Left lung (tissue), 10 donors: ENCODE results near the gene SIVA1. TPM values are rescaled to one million over a fixed set of nuclear protein-coding genes. Genes with fewer than 3 reads are reported as not detected.

Source experiments
- ATAC-seq: fragments of 200-7000 bp; cut with Tn5 transposase; one replicate; pipeline ENCODE4 v1.9.1; 2020; ENCODE audit warnings: moderate library complexity
- DNase-seq, 4 donors: peaks; one replicate each; pipeline ENCODE4 v3.0.0-alpha.2; 2013 to 2020
- H3K27ac ChIP-seq, 2 donors: fragments of 200-600 bp; sonication (generic) in 1 of 2; one replicate each; pipeline versions ENCODE4 v1.5.0 to v1.8.0; 2020 to 2021
- H3K27me3 ChIP-seq, 2 donors: fragments of 200-600 bp; sonication (generic) in 1 of 2; one replicate each; pipeline versions ENCODE4 v1.5.0 to v1.8.0; 2020 to 2021
- H3K36me3 ChIP-seq, 2 donors: fragments of 200-600 bp; sonication (generic) in 1 of 2; one replicate each; pipeline versions ENCODE4 v1.5.0 to v1.8.0; 2020 to 2021
- H3K4me1 ChIP-seq, 2 donors: fragments of 200-600 bp; one replicate each; pipeline ENCODE4 v1.8.0; 2021
- H3K4me3 ChIP-seq, 2 donors: fragments of 200-600 bp; sonication (generic) in 1 of 2; one replicate each; pipeline versions ENCODE4 v1.5.0 to v1.8.0; 2020 to 2021; ENCODE audit warnings: mild to moderate bottlenecking in 1 of 2
- H3K9me3 ChIP-seq, 2 donors: fragments of 200-600 bp; sonication (generic) in 1 of 2; one replicate each; pipeline versions ENCODE4 v1.5.0 to v1.8.0; 2020 to 2021
- intact Hi-C, 2 donors: fragments of 100-400 bp; cut with DNase I; formaldehyde crosslinking; loops; one replicate each; pipeline versions ENCODE4 v1.11.2 to v1.14.2; 2022
- polyA plus RNA-seq, 6 donors: library from polyadenylated mRNA; unstranded; fragments of 120-200 nt; gene quantifications; one replicate each; pipeline ENCODE4 v1.2.1, GENCODE V29; 2013; ENCODE audit not compliant: insufficient read length in 6 of 6
- total RNA-seq, 2 donors: library from RNA; stranded (reverse); fragmentation: NEBNext Ultra II Directional; extraction: Animal tissue kit (Norgen Biotek cat#: 25700); gene quantifications; one replicate each; pipeline ENCODE4 v1.2.1, GENCODE V29; 2021
- TF ChIP-seq, protein P1 (sequence below), 2 donors: fragments of 200-600 bp; sonication (generic) in 1 of 2; IDR thresholded peaks; one replicate each; pipeline versions ENCODE4 v1.5.0 to v1.8.0; 2021; ENCODE audit warnings: antibody characterized with exemption in 2 of 2
- donor health status: DM: no; HTN: yes; CAD: no.
- donor health status: DM: no; HTN: no; CAD: no.

Gene SIVA1
- total and polyA plus RNA-seq, 8 donors: 54.4 to 88.4 (median 72.0) TPM

DNA sequence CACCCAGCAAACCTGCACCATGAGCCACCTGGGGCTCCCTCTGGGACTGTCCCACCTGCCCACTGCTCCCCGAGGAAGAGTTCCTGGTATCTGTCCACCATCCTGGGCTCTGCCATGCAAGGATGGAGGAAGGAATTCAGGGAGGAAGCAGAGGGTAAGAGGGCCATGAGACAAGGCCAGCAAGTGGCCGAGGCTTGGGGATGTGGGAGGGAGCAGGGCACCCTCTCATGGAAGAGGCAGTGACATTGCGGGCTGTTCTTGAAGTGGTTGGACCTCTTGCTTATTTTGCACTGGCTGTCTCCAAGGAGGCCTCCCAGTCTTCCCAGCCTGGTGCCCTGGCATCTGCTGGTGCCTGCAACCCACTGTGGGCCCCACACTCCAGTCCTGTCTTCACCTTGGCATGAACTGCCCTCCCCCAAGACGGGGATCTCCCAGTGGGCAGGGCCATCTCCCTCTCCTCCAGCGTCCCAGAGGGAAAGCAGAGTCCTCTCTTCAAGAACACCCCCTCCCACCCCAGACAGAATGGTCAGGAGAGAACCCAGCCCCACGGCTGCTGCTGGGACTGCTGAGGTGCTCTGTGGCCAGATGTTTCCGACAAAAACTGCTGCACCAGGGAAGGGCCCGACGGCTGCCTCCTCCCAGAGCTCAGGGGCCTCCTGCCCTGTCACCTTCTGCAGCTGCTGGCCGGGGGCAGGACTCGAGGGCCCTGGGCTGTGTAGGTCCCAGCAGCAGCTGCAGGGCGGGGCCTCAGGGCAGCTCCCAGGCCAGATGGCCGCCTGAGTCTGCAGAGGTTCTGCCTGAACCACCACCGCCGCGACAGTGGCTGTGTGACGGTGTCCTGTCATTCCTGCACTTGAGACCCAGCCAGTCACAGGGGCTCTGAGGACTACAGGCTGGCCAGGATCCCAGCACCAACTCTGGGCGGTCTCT is 44.4 kb downstream of the SIVA1 start:
- Histone ChIP-seq H3K27ac (peak overlapping the region; percentile 9 to 48), H3K27me3 (peaks cover 0 to 13% of the 10 kb centered on the region in 2 donors), H3K36me3 (peaks cover 0 to 3% of the 10 kb centered on the region in 2 donors), H3K9me3 (no peaks in the 10 kb centered on the region), H3K4me1 (peaks cover 34 to 75% of the 10 kb centered on the region in 2 donors), H3K4me3 (no peak overlapping the region)
- peak; percentile 23 for ATAC-seq
- DNase-seq: no peak
- intact Hi-C loops: no loop called here
- TF ChIP-seq, protein P1, sequence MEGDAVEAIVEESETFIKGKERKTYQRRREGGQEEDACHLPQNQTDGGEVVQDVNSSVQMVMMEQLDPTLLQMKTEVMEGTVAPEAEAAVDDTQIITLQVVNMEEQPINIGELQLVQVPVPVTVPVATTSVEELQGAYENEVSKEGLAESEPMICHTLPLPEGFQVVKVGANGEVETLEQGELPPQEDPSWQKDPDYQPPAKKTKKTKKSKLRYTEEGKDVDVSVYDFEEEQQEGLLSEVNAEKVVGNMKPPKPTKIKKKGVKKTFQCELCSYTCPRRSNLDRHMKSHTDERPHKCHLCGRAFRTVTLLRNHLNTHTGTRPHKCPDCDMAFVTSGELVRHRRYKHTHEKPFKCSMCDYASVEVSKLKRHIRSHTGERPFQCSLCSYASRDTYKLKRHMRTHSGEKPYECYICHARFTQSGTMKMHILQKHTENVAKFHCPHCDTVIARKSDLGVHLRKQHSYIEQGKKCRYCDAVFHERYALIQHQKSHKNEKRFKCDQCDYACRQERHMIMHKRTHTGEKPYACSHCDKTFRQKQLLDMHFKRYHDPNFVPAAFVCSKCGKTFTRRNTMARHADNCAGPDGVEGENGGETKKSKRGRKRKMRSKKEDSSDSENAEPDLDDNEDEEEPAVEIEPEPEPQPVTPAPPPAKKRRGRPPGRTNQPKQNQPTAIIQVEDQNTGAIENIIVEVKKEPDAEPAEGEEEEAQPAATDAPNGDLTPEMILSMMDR (IDR thresholded peaks at IDR 0.05): no peak

DNA sequence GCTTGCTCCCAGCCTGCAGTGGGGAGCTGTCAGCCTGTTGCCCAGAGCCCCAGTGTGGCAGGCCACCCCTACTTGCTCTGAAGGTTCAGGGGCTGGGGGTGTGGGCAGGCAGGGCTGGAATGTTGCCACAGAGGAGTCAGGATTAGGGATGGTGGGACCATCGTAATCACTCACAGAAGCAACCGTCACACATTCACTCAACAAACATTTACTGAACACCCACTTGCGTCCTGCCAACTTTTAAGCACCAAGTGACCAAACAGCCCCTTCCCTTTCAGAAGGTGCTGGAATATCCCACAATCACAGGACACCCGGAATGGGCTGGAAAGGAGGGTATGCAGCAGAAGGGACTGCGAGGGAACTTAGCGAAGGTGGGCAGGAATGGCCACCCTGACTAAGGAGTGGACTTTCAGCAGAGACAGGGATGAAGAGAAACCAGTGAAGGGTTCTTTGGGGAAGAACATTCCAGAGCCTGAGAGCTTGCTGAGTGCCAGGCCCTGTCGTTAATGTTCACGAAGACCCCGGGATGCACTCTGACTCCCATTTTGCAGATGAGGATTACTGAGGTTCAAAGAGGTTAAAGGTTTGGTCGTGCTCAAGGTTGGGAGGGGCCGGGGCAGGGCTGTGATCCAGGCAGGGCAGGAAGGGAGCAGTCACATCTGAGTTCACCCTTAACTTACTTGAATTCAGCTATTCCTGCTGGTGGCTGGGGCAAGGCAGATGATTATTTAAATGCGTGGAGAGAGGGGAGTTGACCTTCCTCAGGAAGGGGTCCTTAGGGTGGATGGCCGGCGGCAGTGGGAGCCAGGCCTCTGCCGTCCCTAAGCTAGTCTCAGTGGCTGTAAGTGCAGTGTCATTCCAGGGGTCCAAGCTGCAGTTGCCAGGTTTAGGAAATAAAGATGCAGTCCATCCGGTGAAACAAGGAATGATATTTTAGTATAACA is 45.6 kb downstream of the SIVA1 start:
- no peak for ATAC-seq
- peak overlapping the region; percentile 90 to 91 for H3K27ac ChIP-seq
- no peak for DNase-seq
- no peaks in the 10 kb centered on the region for H3K9me3 ChIP-seq
- intact Hi-C loops: no loop called here
- no peaks in the 10 kb centered on the region for H3K36me3 ChIP-seq
- peaks cover 22 to 75% of the 10 kb centered on the region in 2 donors for H3K4me1 ChIP-seq
- no peak overlapping the region for H3K4me3 ChIP-seq
- TF ChIP-seq, protein P1 (IDR thresholded peaks at IDR 0.05): no peak
- peaks cover 0 to 13% of the 10 kb centered on the region in 2 donors for H3K27me3 ChIP-seq

- Histone ChIP-seq H3K4me3 (peak overlapping the region in 1 of 2 donors; percentile 70), H3K4me1 (peaks cover 14 to 70% of the 10 kb centered on the region in 2 donors), H3K36me3 (no peaks in the 10 kb centered on the region), H3K9me3 (no peaks in the 10 kb centered on the region), H3K27me3 (peaks cover 0 to 13% of the 10 kb centered on the region in 2 donors), H3K27ac (peak overlapping the region; percentile 90 to 91)
- TF ChIP-seq, protein P1 (IDR thresholded peaks at IDR 0.05): no peak
- DNase-seq (peak in 2 of 4 donors; percentile 64 to 83), ATAC-seq (no peak)
- intact Hi-C loops: no loop called here
Measured at GRCh38 chr14:104799244-104800014, 46.5 kb downstream of the SIVA1 start.

- TF ChIP-seq, protein P1 (IDR thresholded peaks at IDR 0.05): peak; percentile 25 to 36
- DNase-seq (peak; percentile 77 to 94 (median 89)), ATAC-seq (peak; percentile 72)
- Histone ChIP-seq H3K4me1 (peaks cover 14 to 77% of the 10 kb centered on the region in 2 donors), H3K27me3 (peaks cover 0 to 13% of the 10 kb centered on the region in 2 donors), H3K27ac (peak overlapping the region; percentile 90 to 91), H3K36me3 (no peaks in the 10 kb centered on the region), H3K9me3 (no peaks in the 10 kb centered on the region), H3K4me3 (peak overlapping the region; percentile 21 to 70)
- intact Hi-C loops: no loop called here
Measured at GRCh38 chr14:104800015-104800770, 47.2 kb downstream of the SIVA1 start.
